GM23338 (cell line): ENCODE measurements around the gene OPN4. TPM values are rescaled to one million over a fixed set of nuclear protein-coding genes. Genes with fewer than 3 reads are reported as not detected.

ENCODE experiments used
- ATAC-seq: fragments of 200-7000 bp; cut with Tn5 transposase; 3 replicates; pipeline ENCODE4 v1.9.1; 2020
- DNase-seq: peaks from one replicate; pipeline ENCODE4 v3.0.0-alpha.2; 2015; ENCODE audit warnings: low spot score
- H2AFZ ChIP-seq: fragments of 200-600 bp; sonication (generic); 2 replicates; pipeline ENCODE4 v1.8.0; 2016; ENCODE audit warnings: antibody characterized with exemption, mild to moderate bottlenecking, moderate library complexity
- H3F3A ChIP-seq: fragments of 200-600 bp; sonication (generic); replicated peaks from 2 replicates; pipeline ENCODE4 v1.8.0; 2017; ENCODE audit warnings: antibody characterized with exemption, mixed run types, low read depth
- H3K27ac ChIP-seq: fragments of 200-600 bp; sonication (generic); 2 replicates; pipeline ENCODE4 v1.6.1; 2016; ENCODE audit warnings: low read depth
- H3K27me3 ChIP-seq: fragments of 200-600 bp; sonication (generic); 2 replicates; pipeline ENCODE4 v1.8.0; 2016; ENCODE audit warnings: mild to moderate bottlenecking, mixed run types, moderate library complexity; ENCODE audit not compliant: insufficient read depth
- H3K36me3 ChIP-seq: fragments of 200-600 bp; sonication (generic); 2 replicates; pipeline ENCODE4 v1.8.0; 2016; ENCODE audit warnings: mild to moderate bottlenecking; ENCODE audit not compliant: insufficient read depth
- H3K4me1 ChIP-seq: fragments of 200-600 bp; sonication (generic); 2 replicates; pipeline ENCODE4 v1.8.0; 2016; ENCODE audit warnings: mild to moderate bottlenecking, moderate library complexity; ENCODE audit not compliant: insufficient read depth
- H3K4me2 ChIP-seq: fragments of 200-600 bp; sonication (generic); 2 replicates; pipeline ENCODE4 v1.7.1; 2017; ENCODE audit warnings: mixed run types
- H3K4me3 ChIP-seq: fragments of 200-600 bp; sonication (generic); 2 replicates; pipeline ENCODE4 v1.6.1; 2016; ENCODE audit warnings: mixed run types
- H3K79me2 ChIP-seq: fragments of 200-600 bp; sonication (generic); replicated peaks from 2 replicates; pipeline ENCODE4 v1.8.0; 2017; ENCODE audit warnings: mild to moderate bottlenecking; ENCODE audit not compliant: insufficient read depth
- H3K9me2 ChIP-seq: fragments of 200-600 bp; sonication (generic); 2 replicates; pipeline ENCODE4 v1.8.0; 2017; ENCODE audit not compliant: insufficient read depth
- H4K20me1 ChIP-seq: fragments of 200-600 bp; sonication (generic); replicated peaks from 2 replicates; pipeline ENCODE4 v1.8.0; 2017; ENCODE audit warnings: mild to moderate bottlenecking; ENCODE audit not compliant: insufficient read depth
- H3K27ac Mint-ChIP-seq: 2 replicates; pipeline ENCODE4 v1.8.0; 2020; ENCODE audit warnings: inconsistent platforms, mild to moderate bottlenecking, moderate library complexity, mixed read lengths
- H3K27me3 Mint-ChIP-seq: 3 replicates; pipeline ENCODE4 v1.8.0; 2022; ENCODE audit warnings: low read depth, mild to moderate bottlenecking, moderate library complexity, mixed read lengths, inconsistent platforms; ENCODE audit not compliant: insufficient read depth, poor library complexity
- H3K36me3 Mint-ChIP-seq: 3 replicates; pipeline ENCODE4 v1.8.0; 2021; ENCODE audit warnings: low read depth, mild to moderate bottlenecking, inconsistent platforms, moderate library complexity, mixed read lengths
- H3K4me1 Mint-ChIP-seq: 3 replicates; pipeline ENCODE4 v1.8.0; 2020; ENCODE audit warnings: mild to moderate bottlenecking, inconsistent platforms, mixed read lengths
- H3K4me3 Mint-ChIP-seq: 3 replicates; pipeline ENCODE4 v1.8.0; 2021; ENCODE audit warnings: moderate library complexity, mild to moderate bottlenecking, inconsistent platforms, mixed read lengths
- H3K9me3 Mint-ChIP-seq: 3 replicates; pipeline ENCODE4 v1.8.0; 2020; ENCODE audit warnings: moderate library complexity, mild to moderate bottlenecking, inconsistent platforms, mixed read lengths
- CREB1 ChIP-seq: fragments of 250-450 bp; sonication (Bioruptor Pico); IDR thresholded peaks from 2 replicates; pipeline ENCODE4 v1.5.0; 2020; ENCODE audit warnings: low read depth, mild to moderate bottlenecking, moderate library complexity
- EZH2 ChIP-seq: fragments of 200-600 bp; sonication (generic); IDR thresholded peaks from one replicate; pipeline ENCODE4 v1.8.0; 2017; ENCODE audit warnings: antibody characterized with exemption, mild to moderate bottlenecking, low read depth; ENCODE audit not compliant: unreplicated experiment
- EZH2phosphoT487 ChIP-seq: fragments of 200-600 bp; sonication (generic); IDR thresholded peaks from one replicate; pipeline ENCODE4 v1.8.1; 2018; ENCODE audit warnings: antibody characterized with exemption; ENCODE audit not compliant: unreplicated experiment
- JUNB ChIP-seq: IDR thresholded peaks from one replicate; pipeline ENCODE4 v1.6.1; 2016; ENCODE audit warnings: antibody characterized with exemption; ENCODE audit not compliant: unreplicated experiment
- STAT1 ChIP-seq: IDR thresholded peaks from one replicate; pipeline ENCODE4 v1.6.1; 2016; ENCODE audit warnings: antibody characterized with exemption; ENCODE audit not compliant: unreplicated experiment
- ZNF114 ChIP-seq: fragments of 250-450 bp; sonication (Bioruptor Pico); IDR thresholded peaks from 2 replicates; pipeline ENCODE4 v1.5.0; 2020; ENCODE audit warnings: mild to moderate bottlenecking, moderate library complexity
- polyA plus RNA-seq: library from polyadenylated mRNA; unstranded; fragments of >200 nt; fragmentation: Nextera tagmentation; extraction: Ambion mirVana; gene quantifications from 2 replicates; pipeline ENCODE4 v1.2.1, GENCODE V29; 2016
- total RNA-seq: library from RNA; depleted of rRNA; stranded (reverse); fragments of >200 nt; shearing (Covaris generic); gene quantifications from 2 replicates; pipeline ENCODE4 v1.2.3, GENCODE V29; 2014
- TF ChIP-seq, protein P1 (sequence below), 2 experiments: fragments of 200-600 bp in 1 of 2; sonication (generic) in 1 of 2; conservative IDR thresholded peaks; 2 replicates each; pipeline versions ENCODE4 v1.5.1 to v1.6.1; 2016 to 2017; ENCODE audit warnings: antibody characterized with exemption in 2 of 2, low read depth in 2 of 2, mild to moderate bottlenecking in 2 of 2, moderate library complexity in 1 of 2
- TF ChIP-seq, protein P2 (sequence below): IDR thresholded peaks from one replicate; pipeline ENCODE4 v1.6.1; 2018; ENCODE audit warnings: antibody characterized with exemption; ENCODE audit not compliant: unreplicated experiment
- TF ChIP-seq, protein P3 (sequence below): fragments of 250-450 bp; sonication (Bioruptor Pico); IDR thresholded peaks from 2 replicates; pipeline ENCODE4 v1.5.0; 2020; ENCODE audit warnings: mild to moderate bottlenecking, moderate library complexity

The OPN4 gene
- total and polyA plus RNA-seq, 2 experiments from 2014 or later, result not detected

DNA sequence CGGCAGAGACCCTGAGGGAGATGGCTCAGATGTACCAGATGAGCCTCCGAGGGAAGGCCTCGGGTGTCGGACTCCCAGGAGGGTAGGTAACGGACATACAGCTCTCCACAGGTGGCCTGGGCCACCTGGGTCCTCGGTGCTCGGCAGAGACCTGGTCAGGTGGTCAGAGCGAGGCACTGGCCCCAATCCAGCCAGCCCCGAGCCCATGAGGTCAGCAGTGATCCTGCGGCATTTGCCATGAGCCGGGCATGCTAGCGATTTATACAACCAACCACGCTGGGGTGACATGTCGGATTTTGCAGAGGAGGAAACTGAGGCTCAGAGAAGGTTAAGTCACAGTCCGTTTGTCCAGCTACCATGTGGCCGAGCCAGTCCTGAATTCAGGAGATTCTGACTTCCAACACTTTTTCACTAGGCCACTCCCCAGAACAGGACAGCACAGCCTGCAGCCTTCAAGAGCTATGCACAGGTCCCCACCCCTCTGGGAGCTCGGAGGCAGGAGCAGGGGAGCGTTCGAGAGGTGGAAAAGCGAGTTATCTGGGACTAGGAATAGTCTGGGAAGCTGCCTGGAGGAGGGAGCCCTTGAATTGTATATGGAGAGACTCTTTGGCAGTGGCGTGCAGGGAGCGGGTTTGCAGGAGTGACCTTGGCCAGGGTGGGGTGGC, 27.5 kb downstream of the OPN4 start:
- Histone ChIP-seq H3K27me3 (no peaks in the 10 kb centered on the region), H4K20me1 (no peaks in the 10 kb centered on the region), H3K4me2 (no peak overlapping the region), H3K27ac (no peak overlapping the region), H3K36me3 (no peaks in the 10 kb centered on the region), H3K4me3 (no peak overlapping the region), H3K4me1 (no peaks in the 10 kb centered on the region; the same call in 1 of the 2 replicates), H3K79me2 (no peaks in the 10 kb centered on the region), H3K9me2 (no peaks in the 10 kb centered on the region), H3F3A (no peaks in the 10 kb centered on the region), H2AFZ (no peak overlapping the region)
- ATAC-seq (no peak; the same call in 1 of the 3 replicates), DNase-seq (no peak)
- Mint-ChIP-seq H3K36me3 (no peaks in the 10 kb centered on the region), H3K4me1 (peaks cover 24% of the 10 kb centered on the region), H3K4me3 (no peak overlapping the region), H3K27me3 (peaks cover 11% of the 10 kb centered on the region), H3K9me3 (no peaks in the 10 kb centered on the region), H3K27ac (no peak overlapping the region)
- TF ChIP-seq EZH2 (no peak), JUNB (no peak), ZNF114 (CRISPR knock-in tag) (no peak), CREB1 (CRISPR knock-in tag) (no peak)
- TF ChIP-seq, protein P1, sequence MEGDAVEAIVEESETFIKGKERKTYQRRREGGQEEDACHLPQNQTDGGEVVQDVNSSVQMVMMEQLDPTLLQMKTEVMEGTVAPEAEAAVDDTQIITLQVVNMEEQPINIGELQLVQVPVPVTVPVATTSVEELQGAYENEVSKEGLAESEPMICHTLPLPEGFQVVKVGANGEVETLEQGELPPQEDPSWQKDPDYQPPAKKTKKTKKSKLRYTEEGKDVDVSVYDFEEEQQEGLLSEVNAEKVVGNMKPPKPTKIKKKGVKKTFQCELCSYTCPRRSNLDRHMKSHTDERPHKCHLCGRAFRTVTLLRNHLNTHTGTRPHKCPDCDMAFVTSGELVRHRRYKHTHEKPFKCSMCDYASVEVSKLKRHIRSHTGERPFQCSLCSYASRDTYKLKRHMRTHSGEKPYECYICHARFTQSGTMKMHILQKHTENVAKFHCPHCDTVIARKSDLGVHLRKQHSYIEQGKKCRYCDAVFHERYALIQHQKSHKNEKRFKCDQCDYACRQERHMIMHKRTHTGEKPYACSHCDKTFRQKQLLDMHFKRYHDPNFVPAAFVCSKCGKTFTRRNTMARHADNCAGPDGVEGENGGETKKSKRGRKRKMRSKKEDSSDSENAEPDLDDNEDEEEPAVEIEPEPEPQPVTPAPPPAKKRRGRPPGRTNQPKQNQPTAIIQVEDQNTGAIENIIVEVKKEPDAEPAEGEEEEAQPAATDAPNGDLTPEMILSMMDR (conservative IDR thresholded peaks at IDR 0.05; ENCODE audit: low read depth in 2 of 2), result no peak
- TF ChIP-seq, protein P2, sequence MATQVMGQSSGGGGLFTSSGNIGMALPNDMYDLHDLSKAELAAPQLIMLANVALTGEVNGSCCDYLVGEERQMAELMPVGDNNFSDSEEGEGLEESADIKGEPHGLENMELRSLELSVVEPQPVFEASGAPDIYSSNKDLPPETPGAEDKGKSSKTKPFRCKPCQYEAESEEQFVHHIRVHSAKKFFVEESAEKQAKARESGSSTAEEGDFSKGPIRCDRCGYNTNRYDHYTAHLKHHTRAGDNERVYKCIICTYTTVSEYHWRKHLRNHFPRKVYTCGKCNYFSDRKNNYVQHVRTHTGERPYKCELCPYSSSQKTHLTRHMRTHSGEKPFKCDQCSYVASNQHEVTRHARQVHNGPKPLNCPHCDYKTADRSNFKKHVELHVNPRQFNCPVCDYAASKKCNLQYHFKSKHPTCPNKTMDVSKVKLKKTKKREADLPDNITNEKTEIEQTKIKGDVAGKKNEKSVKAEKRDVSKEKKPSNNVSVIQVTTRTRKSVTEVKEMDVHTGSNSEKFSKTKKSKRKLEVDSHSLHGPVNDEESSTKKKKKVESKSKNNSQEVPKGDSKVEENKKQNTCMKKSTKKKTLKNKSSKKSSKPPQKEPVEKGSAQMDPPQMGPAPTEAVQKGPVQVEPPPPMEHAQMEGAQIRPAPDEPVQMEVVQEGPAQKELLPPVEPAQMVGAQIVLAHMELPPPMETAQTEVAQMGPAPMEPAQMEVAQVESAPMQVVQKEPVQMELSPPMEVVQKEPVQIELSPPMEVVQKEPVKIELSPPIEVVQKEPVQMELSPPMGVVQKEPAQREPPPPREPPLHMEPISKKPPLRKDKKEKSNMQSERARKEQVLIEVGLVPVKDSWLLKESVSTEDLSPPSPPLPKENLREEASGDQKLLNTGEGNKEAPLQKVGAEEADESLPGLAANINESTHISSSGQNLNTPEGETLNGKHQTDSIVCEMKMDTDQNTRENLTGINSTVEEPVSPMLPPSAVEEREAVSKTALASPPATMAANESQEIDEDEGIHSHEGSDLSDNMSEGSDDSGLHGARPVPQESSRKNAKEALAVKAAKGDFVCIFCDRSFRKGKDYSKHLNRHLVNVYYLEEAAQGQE, result no peak

DNA sequence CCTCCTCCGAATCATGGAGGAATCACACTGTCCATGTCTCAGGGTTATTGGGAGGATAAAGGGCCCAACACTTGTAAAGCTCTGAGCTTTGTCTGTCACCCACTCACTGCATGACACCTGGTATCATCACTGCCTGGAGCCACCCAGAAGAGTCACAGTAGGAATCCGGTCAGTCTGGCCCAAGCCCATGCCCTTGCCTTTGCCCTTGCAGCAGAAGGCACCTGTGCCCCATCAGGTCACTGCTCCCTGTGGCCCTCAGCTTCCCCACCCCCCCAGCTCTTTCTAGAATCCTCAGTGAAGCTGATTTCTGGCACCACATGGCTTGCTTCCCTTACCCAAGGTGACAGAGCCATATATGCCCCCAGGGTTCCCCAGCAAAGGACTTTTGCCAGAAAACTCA, 28.3 kb downstream of the OPN4 start:
- no peak overlapping the region for H3K4me3 Mint-ChIP-seq
- ATAC-seq (no peak), DNase-seq (no peak)
- H3K9me3 Mint-ChIP-seq, result no peaks in the 10 kb centered on the region
- Histone ChIP-seq H3K79me2 (no peaks in the 10 kb centered on the region), H4K20me1 (no peaks in the 10 kb centered on the region), H3K9me2 (no peaks in the 10 kb centered on the region), H3K4me1 (peaks cover 1% of the 10 kb centered on the region; the same call in 1 of the 2 replicates), H3K36me3 (no peaks in the 10 kb centered on the region), H3K4me2 (no peak overlapping the region), H3K4me3 (no peak overlapping the region), H2AFZ (no peak overlapping the region), H3K27ac (no peak overlapping the region), H3K27me3 (no peaks in the 10 kb centered on the region), H3F3A (no peaks in the 10 kb centered on the region)
- no peak overlapping the region for H3K27ac Mint-ChIP-seq
- no peaks in the 10 kb centered on the region for H3K36me3 Mint-ChIP-seq
- peaks cover 25% of the 10 kb centered on the region for H3K4me1 Mint-ChIP-seq
- H3K27me3 Mint-ChIP-seq, result peaks cover 11% of the 10 kb centered on the region
- TF ChIP-seq ZNF114 (CRISPR knock-in tag) (no peak), STAT1 (no peak), EZH2phosphoT487 (no peak), JUNB (no peak), CREB1 (CRISPR knock-in tag) (no peak)
- TF ChIP-seq, protein P3, sequence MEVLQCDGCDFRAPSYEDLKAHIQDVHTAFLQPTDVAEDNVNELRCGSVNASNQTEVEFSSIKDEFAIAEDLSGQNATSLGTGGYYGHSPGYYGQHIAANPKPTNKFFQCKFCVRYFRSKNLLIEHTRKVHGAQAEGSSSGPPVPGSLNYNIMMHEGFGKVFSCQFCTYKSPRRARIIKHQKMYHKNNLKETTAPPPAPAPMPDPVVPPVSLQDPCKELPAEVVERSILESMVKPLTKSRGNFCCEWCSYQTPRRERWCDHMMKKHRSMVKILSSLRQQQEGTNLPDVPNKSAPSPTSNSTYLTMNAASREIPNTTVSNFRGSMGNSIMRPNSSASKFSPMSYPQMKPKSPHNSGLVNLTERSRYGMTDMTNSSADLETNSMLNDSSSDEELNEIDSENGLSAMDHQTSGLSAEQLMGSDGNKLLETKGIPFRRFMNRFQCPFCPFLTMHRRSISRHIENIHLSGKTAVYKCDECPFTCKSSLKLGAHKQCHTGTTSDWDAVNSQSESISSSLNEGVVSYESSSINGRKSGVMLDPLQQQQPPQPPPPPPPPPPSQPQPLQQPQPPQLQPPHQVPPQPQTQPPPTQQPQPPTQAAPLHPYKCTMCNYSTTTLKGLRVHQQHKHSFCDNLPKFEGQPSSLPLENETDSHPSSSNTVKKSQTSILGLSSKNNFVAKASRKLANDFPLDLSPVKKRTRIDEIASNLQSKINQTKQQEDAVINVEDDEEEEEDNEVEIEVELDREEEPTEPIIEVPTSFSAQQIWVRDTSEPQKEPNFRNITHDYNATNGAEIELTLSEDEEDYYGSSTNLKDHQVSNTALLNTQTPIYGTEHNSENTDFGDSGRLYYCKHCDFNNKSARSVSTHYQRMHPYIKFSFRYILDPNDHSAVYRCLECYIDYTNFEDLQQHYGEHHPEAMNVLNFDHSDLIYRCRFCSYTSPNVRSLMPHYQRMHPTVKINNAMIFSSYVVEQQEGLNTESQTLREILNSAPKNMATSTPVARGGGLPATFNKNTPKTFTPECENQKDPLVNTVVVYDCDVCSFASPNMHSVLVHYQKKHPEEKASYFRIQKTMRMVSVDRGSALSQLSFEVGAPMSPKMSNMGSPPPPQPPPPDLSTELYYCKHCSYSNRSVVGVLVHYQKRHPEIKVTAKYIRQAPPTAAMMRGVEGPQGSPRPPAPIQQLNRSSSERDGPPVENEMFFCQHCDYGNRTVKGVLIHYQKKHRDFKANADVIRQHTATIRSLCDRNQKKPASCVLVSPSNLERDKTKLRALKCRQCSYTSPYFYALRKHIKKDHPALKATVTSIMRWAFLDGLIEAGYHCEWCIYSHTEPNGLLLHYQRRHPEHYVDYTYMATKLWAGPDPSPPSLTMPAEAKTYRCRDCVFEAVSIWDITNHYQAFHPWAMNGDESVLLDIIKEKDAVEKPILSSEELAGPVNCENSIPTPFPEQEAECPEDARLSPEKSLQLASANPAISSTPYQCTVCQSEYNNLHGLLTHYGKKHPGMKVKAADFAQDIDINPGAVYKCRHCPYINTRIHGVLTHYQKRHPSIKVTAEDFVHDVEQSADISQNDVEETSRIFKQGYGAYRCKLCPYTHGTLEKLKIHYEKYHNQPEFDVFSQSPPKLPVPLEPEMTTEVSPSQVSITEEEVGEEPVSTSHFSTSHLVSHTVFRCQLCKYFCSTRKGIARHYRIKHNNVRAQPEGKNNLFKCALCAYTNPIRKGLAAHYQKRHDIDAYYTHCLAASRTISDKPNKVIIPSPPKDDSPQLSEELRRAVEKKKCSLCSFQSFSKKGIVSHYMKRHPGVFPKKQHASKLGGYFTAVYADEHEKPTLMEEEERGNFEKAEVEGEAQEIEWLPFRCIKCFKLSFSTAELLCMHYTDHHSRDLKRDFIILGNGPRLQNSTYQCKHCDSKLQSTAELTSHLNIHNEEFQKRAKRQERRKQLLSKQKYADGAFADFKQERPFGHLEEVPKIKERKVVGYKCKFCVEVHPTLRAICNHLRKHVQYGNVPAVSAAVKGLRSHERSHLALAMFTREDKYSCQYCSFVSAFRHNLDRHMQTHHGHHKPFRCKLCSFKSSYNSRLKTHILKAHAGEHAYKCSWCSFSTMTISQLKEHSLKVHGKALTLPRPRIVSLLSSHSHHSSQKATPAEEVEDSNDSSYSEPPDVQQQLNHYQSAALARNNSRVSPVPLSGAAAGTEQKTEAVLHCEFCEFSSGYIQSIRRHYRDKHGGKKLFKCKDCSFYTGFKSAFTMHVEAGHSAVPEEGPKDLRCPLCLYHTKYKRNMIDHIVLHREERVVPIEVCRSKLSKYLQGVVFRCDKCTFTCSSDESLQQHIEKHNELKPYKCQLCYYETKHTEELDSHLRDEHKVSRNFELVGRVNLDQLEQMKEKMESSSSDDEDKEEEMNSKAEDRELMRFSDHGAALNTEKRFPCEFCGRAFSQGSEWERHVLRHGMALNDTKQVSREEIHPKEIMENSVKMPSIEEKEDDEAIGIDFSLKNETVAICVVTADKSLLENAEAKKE, result no peak
